SHP77 treated with DMSO at 0.1 percent for 48 hours (cell line): ENCODE results near the gene SFXN4.

Experiments
- DNase-seq: peaks from one replicate; lab custom pipeline; 2025; lab: John Stamatoyannopoulos, UW

Gene SFXN4, protein sequence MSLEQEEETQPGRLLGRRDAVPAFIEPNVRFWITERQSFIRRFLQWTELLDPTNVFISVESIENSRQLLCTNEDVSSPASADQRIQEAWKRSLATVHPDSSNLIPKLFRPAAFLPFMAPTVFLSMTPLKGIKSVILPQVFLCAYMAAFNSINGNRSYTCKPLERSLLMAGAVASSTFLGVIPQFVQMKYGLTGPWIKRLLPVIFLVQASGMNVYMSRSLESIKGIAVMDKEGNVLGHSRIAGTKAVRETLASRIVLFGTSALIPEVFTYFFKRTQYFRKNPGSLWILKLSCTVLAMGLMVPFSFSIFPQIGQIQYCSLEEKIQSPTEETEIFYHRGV

DNA sequence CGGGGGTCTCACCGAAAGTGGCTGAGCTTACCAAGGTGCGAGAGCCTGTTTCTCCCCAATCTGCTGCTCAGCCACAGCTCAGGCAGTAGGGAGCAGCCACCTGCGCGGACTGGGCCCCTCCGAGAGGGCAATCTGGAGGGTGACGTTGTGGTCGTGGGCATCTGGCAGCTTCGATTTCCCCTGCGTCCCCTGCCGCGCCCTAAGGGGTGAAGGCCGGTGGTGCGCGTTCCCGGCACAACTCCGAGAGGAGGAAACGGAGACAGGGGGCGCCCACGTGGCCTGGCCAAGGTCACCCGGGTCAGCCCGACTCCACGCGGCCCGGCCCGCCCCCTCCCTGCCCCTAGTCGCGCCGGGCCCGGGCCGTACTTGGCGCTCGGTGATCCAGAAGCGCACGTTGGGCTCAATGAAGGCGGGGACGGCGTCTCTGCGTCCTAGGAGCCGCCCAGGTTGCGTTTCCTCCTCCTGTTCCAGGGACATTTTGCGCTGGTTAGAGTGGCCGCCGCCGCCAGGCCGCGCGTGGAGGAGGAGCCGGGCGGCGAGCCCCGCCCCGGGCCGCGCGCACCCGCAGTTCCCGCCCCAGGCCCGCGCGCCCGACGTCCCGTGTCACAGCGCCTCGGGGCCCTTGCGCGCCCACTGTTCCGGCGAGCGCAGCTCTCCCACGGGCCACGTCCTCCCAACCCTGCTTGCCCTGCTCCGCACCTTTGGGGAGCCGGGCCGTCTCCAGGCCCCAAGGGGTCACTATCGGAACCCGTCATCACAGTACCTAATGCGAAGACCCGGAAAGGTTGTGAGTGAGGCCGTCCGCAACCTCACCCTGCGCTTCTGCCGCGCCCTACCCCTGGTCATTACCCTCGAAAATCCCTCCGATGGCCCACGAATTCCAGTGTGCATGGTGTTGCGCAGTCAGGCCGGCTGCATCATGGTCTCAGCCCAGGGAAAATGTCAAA lies at the start of gene SFXN4:
SFXN4 (minus strand) TSS at position 544 of the 947 bp plus-strand sequence; CDS start at position 477, 67 bp downstream.
- DNase-seq, result peak; percentile 30

DNA sequence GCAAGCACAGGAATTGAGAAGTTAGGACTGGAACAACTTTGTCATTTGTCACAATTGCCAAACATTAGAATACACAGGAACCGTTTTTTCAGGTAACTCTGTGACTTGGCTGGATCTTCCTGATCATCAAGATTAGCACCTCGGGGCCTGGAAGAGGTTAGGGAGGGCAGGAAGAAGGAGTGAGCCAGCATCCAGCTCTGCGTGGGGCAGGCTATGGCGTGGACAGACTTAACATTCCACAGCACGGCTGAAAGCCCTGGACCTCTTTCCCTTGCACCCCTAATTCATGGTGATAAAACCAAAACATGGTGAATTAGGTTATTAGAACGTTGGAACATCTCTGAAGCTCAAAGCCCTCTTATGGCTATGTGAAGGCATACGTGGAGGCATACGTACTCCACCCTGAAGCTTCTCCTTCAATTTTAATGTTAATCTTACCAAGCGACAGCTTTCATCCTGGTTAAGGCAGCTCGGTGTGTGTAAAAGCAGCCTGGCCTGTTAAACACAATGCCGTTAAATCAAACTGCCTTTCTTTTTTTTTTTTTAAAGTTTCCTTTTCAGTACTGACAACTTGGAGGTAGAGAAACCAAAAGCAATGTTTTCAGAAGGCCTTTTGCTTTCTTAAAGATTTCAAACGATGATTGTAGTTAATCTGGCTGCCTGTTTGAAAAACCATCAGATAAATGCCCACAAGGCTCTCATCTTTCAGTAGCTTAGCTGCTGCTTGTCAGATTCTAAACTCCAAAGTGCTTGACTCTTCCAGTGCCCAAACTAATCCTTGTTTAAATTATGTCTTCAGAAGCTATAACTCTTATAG lies 46.3 kb upstream of the SFXN4 start:
- no peak for DNase-seq

- no peak for DNase-seq
These were observed 45.7 kb upstream of the SFXN4 start for GRCh38 chr10:119211176-119211575.

DNA sequence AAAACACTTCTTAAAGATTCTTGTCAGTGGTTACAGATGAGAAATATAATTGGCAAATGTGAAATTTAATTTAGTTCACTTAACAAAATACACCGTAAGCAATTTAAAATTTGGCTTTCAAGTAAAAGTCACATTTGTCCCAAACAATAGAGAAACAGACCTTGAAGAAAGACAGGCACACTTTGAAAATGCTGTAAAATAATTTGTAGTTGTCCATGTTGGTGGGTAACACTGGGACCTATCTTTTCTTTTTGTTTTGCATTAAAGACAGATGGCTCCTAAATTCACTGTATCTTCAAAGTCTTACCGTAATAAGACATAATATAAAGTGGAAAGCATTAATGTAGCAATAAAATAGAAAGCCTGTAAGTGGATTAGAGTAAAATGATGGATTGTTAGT lies 45.1 kb upstream of the SFXN4 start:
- DNase-seq, result no peak

DNA sequence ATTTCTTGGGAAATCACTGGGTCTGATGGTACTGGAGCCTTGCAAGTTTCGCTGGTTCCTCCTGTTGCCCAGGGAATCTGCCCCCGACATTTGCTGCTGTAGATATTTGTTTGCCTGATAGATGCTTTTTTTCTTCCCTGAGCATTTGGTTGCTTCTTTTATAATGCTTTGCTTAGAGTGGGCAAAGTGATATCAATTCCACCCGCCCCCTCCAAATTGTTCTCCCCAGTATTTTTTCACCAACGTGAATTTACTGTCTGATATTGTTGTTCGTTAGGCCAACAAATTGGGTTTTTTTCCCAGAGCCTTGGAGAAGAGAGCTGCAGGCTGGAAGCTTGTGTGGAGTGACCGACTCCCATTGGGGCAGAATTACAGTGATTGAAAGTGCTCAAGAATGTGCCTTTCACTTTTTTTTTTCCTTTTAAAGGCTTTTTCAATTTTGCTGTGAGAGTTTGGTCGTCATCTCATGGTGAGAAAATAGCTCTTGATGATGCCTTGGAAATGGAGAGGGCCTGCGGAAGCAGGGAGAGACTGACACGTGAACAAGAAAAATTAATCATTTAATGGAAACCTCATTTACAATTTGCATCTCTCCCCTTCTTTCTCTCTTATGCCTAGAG lies 44.3 kb upstream of the SFXN4 start:
- DNase-seq, result no peak

DNA sequence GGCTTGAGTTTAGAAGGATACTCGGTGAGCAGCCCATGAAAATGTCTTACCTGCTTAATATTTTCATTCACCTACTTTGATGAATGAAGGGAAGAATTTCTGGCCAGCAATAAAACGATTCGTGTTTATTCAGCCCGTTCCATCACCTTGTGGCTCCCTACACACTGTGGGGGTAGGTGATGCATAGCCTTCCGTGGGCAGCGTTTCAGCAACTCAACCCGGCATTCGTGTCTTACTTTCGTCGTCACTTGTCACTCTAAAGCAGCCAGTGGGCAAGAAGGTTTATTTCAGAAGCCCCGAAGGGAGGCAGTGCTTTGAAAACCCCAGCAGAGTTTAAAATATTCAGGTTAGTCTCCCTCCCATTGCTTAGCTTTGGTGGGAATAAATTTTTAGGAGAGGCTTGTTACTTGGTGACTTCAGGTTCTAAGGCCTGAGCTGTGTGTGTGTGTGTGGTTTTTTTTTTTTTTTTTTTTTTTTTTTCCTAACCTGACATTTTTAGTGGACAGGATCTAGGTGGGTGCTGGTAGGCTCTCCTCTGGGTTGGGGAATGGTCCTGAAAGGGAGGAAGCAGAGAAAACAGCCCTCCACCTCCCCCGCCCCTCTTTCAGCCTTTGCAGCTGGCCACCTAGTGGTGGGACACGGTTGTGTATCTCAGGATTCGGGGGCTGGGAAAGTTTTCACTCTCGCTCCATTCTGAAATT lies 43.7 kb upstream of the SFXN4 start:
- peak; percentile 47 for DNase-seq

GRCh38 chr10:119208553-119208940 lies 43.0 kb upstream of the SFXN4 start:
- DNase-seq, result no peak

DNA sequence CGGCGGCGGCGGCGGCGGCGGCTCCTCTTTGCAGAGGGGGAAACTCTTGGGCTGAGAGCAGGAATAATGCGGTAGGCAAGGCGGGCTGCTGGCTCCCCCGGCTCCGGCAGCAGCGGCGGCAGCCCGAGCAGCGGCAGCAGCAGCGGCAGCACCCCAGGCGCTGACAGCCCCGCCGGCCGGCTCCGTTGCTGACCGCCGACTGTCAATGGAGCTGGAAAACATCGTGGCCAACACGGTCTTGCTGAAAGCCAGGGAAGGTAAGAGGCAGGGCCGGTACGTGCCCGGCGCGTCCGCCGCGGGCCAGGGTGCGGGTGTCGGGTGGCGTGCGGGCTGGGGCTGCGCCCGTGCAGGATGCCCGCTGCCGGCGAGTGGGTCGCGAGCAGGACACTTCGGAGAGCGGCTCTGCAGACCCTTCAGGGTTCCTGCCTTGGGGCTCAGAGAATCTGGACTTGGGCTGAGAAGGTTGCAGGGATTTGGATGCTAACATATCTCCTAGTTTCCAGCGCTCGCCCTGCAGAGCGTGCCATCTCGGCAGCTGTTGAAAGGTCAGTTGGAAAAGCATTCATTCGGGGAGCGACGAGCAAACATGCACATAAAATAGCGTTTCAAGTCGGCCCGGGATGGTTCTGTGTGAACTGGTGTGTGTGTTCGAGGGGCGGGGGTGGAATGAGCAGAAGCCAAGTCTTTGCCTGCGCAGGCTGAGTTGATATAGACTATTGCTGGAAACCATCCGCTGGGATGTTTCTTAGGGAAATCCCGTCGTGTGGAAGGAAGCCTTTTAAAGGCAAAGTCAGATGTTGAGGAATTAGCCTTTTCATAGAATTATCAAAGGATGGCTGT lies 42.4 kb upstream of the SFXN4 start:
- DNase-seq, result no peak

DNA sequence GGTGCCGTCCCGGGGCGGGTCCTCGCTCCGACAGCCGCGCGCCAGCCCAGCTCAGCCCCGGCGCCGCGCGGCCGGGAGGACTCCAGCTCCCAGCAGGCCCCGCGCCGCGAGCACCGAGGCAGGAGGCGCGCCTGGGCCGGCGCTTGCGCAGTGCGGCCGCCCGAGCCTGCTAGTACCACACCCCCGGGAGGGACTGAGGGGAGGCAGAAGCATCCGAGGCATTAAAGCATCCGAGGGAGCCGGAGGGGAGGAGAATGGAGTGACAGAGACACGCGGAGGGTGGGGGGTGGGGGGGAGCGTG lies 41.8 kb upstream of the SFXN4 start, which contains the start of gene GRK5:
GRK5 (plus strand) TSS at position 206 of the 301 bp plus-strand sequence. CDS start 347 bp downstream, outside the sequence.
- DNase-seq, result peak; percentile 79

GRCh38 chr10:119206603-119207365 lies 41.3 kb upstream of the SFXN4 start:
- no peak for DNase-seq

DNA sequence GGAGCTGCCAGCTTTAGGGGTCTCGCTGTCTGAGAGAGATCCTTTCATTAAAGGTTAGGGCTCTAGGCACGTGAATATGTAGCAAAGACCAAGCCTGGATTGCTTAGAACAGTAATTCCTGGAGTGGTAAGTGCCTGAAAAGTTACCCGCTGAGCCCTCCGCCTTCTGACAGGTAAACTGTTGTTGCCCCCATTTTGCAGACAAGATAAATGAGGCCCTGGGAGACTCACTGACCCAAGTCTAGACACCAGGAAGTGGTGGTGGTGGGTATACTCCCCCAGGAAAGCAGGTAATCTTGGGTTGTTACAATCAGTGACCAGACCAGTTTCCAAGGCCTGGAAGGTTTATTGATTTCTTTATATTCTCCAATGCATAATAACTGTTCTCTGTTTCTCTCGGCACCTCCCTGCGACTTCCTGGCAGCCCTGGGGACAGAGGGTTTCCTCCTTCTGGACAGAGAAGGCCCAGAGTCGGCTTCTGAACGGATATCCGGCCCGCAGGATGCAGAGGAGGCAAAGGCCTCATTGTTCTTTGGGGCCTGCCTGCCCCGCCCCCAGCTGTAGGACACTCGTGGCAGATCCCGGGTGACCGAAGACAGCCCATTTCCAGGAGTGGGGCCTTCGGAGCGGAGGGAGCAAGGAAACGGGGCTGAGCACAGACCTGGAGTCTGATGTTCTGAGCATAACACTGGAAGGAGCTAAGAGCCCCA lies 40.5 kb upstream of the SFXN4 start:
- peak; percentile 18 for DNase-seq

- DNase-seq, result no peak
These were observed 37.5 kb upstream of the SFXN4 start for GRCh38 chr10:119203006-119203405.

DNA sequence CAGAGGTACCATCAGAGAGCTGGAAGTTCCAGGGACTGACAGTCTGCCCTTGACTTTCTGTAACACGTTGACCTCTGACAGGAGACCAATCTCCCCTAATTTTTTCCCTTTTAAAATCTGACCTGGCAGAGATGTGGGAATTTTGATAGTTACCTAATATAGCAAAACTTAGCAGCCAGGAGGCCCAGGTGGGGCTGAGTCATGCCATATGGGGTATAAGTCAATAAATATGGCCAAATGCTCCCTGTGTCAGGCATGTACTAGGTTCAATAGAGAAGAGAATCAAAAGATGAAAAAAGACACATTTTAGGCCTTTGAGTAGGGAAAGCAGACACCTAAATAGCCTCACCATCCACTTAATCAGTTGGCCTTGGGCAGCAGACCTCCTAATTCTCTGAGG lies 35.7 kb upstream of the SFXN4 start:
- DNase-seq, result no peak

DNA sequence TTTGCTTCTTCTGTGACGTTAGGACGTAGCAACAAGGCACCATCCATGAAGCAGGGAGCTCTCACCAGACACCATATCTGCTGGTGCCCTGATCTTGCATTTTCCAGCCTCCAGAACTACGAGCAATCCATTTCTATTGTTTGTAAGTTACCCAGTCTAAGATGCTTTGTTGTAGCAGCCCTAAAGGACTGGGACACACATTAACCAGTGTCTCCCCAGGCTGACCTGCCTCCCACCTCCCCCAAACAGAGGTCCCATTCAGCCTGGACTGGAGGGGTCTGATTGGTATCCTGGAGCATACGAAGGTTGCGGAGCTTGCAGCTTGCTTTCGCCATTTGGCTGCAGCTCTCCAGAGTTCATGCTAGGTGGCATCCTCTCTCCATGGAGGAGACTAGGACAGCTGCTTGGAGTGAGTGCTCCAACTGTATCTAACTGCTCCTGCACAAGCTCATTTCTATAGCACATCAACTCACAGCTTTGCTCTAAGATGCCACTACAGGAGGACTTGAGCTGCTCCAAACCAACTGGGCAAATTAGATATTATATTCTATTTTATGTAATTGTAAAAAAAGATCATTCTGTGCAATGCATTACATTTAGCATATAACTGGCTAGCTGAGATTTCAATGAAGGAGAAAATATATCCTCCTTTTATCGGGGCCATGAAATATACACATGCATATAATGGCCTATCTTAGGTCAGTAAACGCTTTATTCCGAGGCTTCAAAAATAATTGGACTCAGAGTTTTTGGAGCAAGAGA lies 33.9 kb upstream of the SFXN4 start:
- DNase-seq, result peak; percentile 78

DNA sequence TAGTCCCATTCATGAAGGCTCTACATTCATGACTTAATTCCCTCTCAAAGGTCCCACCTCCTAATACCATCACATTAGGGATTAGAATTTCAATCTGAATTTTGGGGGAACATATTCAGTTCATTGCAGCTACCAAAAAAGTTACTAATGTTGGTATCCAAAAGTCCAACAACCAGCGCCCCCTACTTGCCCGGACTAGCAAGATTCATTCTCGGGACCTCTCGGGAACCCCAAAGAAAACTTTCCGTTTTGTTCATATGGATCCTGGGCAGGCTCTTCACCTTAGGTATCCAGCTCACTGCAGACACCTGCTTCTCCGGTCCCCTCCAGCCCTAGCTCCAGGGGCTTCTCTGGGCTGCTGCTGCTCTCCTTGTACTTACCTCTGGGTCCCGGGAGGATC lies 32.9 kb upstream of the SFXN4 start:
- DNase-seq, result no peak

- no peak for DNase-seq
These were observed 32.4 kb upstream of the SFXN4 start for GRCh38 chr10:119197921-119198320.

GRCh38 chr10:119191881-119192280 lies 26.4 kb upstream of the SFXN4 start:
- DNase-seq, result no peak
